SK-N-SH (cell line): ENCODE results near the gene BBIP1.

Experiments used
- EP300 ChIP-seq, 2 experiments: IDR thresholded peaks; 2 replicates each; pipeline versions ENCODE4 v1.4.0 to v1.6.1; 2012; ENCODE audit warnings: borderline replicate concordance in 1 of 2, low read depth in 1 of 2, low read length in 1 of 2
- FOXJ3 ChIP-seq: sonication (generic); formaldehyde crosslinking; IDR thresholded peaks from 2 replicates; pipeline ENCODE4 v1.5.1; 2020; ENCODE audit warnings: mild to moderate bottlenecking, missing genetic modification reagents
- FOXM1 ChIP-seq: IDR thresholded peaks from 2 replicates; pipeline ENCODE4 v1.4.0; 2012; ENCODE audit warnings: low read depth, mild to moderate bottlenecking
- POLR2AphosphoS5 ChIP-seq: IDR thresholded peaks from 2 replicates; pipeline ENCODE4 v1.6.1; 2012; ENCODE audit warnings: low read depth, low read length
- RAD21 ChIP-seq: IDR thresholded peaks from 2 replicates; pipeline ENCODE4 v1.6.1; 2012; ENCODE audit warnings: mild to moderate bottlenecking, low read length
- SMC3 ChIP-seq: IDR thresholded peaks from 2 replicates; pipeline ENCODE4 v1.6.1; 2012; ENCODE audit warnings: low read depth, low read length, improper control_type of control experiment
- YY1 ChIP-seq: IDR thresholded peaks from 2 replicates; pipeline ENCODE4 v1.4.0; 2012; ENCODE audit warnings: low read depth, mild to moderate bottlenecking
- TF ChIP-seq, protein P1 (sequence below): fragments of 200-600 bp; sonication (generic); IDR thresholded peaks from 2 replicates; pipeline ENCODE4 v1.6.1; 2017; ENCODE audit warnings: antibody characterized with exemption, mild to moderate bottlenecking, moderate library complexity
- TF ChIP-seq, protein P2 (sequence below): IDR thresholded peaks from 2 replicates; pipeline ENCODE4 v1.4.0; 2012; ENCODE audit warnings: low read depth, borderline replicate concordance
- TF ChIP-seq, protein P3 (sequence below): IDR thresholded peaks from 2 replicates; pipeline ENCODE4; 2012
- TF ChIP-seq, protein P4 (sequence below): IDR thresholded peaks from 2 replicates; pipeline ENCODE4 v1.6.1; 2012; ENCODE audit warnings: mild to moderate bottlenecking, low read depth, low read length, moderate library complexity

DNA sequence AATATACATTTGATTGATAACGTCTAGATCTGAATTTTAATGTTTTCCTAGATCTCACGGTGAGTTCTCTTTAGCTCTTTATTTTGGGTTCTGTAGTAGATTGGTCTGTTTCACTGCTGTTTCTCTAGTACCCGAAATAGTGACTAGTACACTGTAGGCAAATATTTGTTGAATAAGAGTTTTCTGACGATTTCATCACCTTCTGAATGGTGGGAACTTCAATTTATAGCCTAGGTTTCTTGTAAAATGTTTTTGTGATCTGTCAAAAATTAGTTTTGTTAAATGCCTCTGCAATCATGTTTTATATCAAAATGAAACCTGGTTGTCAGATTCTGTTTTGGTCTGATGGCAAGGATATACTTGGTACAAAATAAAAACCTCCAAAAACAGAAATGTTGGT, 37.1 kb downstream of the BBIP1 start:
- TF ChIP-seq YY1 (no peak), FOXM1 (no peak), RAD21 (no peak), FOXJ3 (CRISPR knock-in tag) (no peak), SMC3 (no peak), POLR2AphosphoS5 (no peak), EP300 (IDR thresholded peaks at IDR 0.05; ENCODE audit: borderline replicate concordance in 1 of 2, low read depth in 1 of 2, low read length in 1 of 2) (no peak)
- TF ChIP-seq, protein P1, sequence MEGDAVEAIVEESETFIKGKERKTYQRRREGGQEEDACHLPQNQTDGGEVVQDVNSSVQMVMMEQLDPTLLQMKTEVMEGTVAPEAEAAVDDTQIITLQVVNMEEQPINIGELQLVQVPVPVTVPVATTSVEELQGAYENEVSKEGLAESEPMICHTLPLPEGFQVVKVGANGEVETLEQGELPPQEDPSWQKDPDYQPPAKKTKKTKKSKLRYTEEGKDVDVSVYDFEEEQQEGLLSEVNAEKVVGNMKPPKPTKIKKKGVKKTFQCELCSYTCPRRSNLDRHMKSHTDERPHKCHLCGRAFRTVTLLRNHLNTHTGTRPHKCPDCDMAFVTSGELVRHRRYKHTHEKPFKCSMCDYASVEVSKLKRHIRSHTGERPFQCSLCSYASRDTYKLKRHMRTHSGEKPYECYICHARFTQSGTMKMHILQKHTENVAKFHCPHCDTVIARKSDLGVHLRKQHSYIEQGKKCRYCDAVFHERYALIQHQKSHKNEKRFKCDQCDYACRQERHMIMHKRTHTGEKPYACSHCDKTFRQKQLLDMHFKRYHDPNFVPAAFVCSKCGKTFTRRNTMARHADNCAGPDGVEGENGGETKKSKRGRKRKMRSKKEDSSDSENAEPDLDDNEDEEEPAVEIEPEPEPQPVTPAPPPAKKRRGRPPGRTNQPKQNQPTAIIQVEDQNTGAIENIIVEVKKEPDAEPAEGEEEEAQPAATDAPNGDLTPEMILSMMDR: no peak
- TF ChIP-seq, protein P2, sequence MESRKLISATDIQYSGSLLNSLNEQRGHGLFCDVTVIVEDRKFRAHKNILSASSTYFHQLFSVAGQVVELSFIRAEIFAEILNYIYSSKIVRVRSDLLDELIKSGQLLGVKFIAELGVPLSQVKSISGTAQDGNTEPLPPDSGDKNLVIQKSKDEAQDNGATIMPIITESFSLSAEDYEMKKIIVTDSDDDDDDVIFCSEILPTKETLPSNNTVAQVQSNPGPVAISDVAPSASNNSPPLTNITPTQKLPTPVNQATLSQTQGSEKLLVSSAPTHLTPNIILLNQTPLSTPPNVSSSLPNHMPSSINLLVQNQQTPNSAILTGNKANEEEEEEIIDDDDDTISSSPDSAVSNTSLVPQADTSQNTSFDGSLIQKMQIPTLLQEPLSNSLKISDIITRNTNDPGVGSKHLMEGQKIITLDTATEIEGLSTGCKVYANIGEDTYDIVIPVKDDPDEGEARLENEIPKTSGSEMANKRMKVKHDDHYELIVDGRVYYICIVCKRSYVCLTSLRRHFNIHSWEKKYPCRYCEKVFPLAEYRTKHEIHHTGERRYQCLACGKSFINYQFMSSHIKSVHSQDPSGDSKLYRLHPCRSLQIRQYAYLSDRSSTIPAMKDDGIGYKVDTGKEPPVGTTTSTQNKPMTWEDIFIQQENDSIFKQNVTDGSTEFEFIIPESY: no peak
- TF ChIP-seq, protein P3, sequence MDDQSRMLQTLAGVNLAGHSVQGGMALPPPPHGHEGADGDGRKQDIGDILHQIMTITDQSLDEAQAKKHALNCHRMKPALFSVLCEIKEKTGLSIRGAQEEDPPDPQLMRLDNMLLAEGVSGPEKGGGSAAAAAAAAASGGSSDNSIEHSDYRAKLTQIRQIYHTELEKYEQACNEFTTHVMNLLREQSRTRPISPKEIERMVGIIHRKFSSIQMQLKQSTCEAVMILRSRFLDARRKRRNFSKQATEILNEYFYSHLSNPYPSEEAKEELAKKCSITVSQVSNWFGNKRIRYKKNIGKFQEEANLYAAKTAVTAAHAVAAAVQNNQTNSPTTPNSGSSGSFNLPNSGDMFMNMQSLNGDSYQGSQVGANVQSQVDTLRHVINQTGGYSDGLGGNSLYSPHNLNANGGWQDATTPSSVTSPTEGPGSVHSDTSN: no peak
- TF ChIP-seq, protein P4, sequence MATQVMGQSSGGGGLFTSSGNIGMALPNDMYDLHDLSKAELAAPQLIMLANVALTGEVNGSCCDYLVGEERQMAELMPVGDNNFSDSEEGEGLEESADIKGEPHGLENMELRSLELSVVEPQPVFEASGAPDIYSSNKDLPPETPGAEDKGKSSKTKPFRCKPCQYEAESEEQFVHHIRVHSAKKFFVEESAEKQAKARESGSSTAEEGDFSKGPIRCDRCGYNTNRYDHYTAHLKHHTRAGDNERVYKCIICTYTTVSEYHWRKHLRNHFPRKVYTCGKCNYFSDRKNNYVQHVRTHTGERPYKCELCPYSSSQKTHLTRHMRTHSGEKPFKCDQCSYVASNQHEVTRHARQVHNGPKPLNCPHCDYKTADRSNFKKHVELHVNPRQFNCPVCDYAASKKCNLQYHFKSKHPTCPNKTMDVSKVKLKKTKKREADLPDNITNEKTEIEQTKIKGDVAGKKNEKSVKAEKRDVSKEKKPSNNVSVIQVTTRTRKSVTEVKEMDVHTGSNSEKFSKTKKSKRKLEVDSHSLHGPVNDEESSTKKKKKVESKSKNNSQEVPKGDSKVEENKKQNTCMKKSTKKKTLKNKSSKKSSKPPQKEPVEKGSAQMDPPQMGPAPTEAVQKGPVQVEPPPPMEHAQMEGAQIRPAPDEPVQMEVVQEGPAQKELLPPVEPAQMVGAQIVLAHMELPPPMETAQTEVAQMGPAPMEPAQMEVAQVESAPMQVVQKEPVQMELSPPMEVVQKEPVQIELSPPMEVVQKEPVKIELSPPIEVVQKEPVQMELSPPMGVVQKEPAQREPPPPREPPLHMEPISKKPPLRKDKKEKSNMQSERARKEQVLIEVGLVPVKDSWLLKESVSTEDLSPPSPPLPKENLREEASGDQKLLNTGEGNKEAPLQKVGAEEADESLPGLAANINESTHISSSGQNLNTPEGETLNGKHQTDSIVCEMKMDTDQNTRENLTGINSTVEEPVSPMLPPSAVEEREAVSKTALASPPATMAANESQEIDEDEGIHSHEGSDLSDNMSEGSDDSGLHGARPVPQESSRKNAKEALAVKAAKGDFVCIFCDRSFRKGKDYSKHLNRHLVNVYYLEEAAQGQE: no peak
